H1 (cell line): Measurements from ENCODE around the gene SCNN1B. TPM values are rescaled to one million over a fixed set of nuclear protein-coding genes. Genes with fewer than 3 reads are reported as not detected.

Experiments
- CTCF ChIA-PET: fragments of 300-600 bp; sonication (Branson Sonifier 250); formaldehyde crosslinking; loops from one replicate; lab custom pipeline; 2021; ENCODE audit not compliant: partially characterized antibody; lab: Charles Lee
- POLR2A ChIA-PET: fragments of 300-600 bp; sonication (Branson Sonifier 250); formaldehyde crosslinking; loops from one replicate; lab custom pipeline; 2021; ENCODE audit warnings: inconsistent platforms; ENCODE audit not compliant: partially characterized antibody; lab: Charles Lee
- DNase-seq, 2 experiments: peaks; one replicate each; pipeline versions ENCODE4 v3.0.0 to v3.0.0-alpha.2; 2010 to 2022; ENCODE audit warnings: low spot score in 2 of 2, low read depth in 1 of 2, mixed read lengths in 1 of 2
- FAIRE-seq: peaks from 2 replicates; lab custom pipeline; 2011; peaks lifted over from hg19 to GRCh38; lab: Jason Lieb, UNC
- H2AFZ ChIP-seq: 2 replicates; pipeline ENCODE4 v1.8.1; 2012; ENCODE audit warnings: low read length, inconsistent platforms
- H2AK5ac ChIP-seq: 2 replicates; pipeline ENCODE4 v1.6.1; 2013; ENCODE audit warnings: low read depth, low read length
- H2BK120ac ChIP-seq: replicated peaks from 2 replicates; pipeline ENCODE3; 2013; ENCODE audit warnings: low read depth, low read length, inconsistent platforms
- H2BK12ac ChIP-seq: 2 replicates; pipeline ENCODE4 v1.6.1; 2013; ENCODE audit warnings: low read depth, low read length
- H2BK15ac ChIP-seq: 2 replicates; pipeline ENCODE4 v1.6.1; 2013; ENCODE audit warnings: low read length
- H2BK20ac ChIP-seq: 2 replicates; pipeline ENCODE4 v1.6.1; 2013; ENCODE audit warnings: low read length
- H2BK5ac ChIP-seq: 2 replicates; pipeline ENCODE4 v1.6.1; 2013; ENCODE audit warnings: low read depth, low read length
- H3K14ac ChIP-seq: 2 replicates; pipeline ENCODE4 v1.6.1; 2013; ENCODE audit warnings: inconsistent platforms; ENCODE audit not compliant: insufficient read length
- H3K18ac ChIP-seq: 2 replicates; pipeline ENCODE4 v1.6.1; 2013; ENCODE audit warnings: low read length; ENCODE audit errors: extremely low read depth
- H3K23ac ChIP-seq: 2 replicates; pipeline ENCODE4 v1.6.1; 2013; ENCODE audit warnings: inconsistent platforms; ENCODE audit not compliant: insufficient read length
- H3K23me2 ChIP-seq: 2 replicates; pipeline ENCODE4 v1.6.1; 2013; ENCODE audit warnings: low read depth, low read length
- H3K27ac ChIP-seq: 2 replicates; pipeline ENCODE4 v1.6.1; 2011; ENCODE audit warnings: low read depth, low read length, inconsistent platforms
- H3K27me3 ChIP-seq, 4 experiments: replicated peaks in 1 of 4; 1 replicate in 1 of 4; 2 replicates in 3 of 4; pipeline versions ENCODE4 v1.6.1 to v1.8.1; 2011 to 2013; ENCODE audit warnings: low read length in 3 of 4, mild to moderate bottlenecking in 3 of 4, inconsistent platforms in 2 of 4, mixed read lengths in 2 of 4, moderate library complexity in 1 of 4; ENCODE audit not compliant: control insufficient read depth in 3 of 4, insufficient read depth in 3 of 4; ENCODE audit errors: extremely low read depth in 1 of 4
- H3K36me3 ChIP-seq, 4 experiments: 2 replicates each; pipeline versions ENCODE4 v1.6.1 to v1.8.1; 2011 to 2013; ENCODE audit warnings: mild to moderate bottlenecking in 4 of 4, low read length in 3 of 4, moderate library complexity in 2 of 4, control low read depth in 1 of 4, inconsistent platforms in 1 of 4; ENCODE audit not compliant: insufficient read depth in 4 of 4, control insufficient read depth in 2 of 4
- H3K4ac ChIP-seq: replicated peaks from 2 replicates; pipeline ENCODE3; 2013; ENCODE audit warnings: low read length, low read depth, mixed read lengths, inconsistent platforms; ENCODE audit not compliant: insufficient read length
- H3K4me1 ChIP-seq, 4 experiments: replicated peaks in 1 of 4; 1 replicate in 1 of 4; 2 replicates in 3 of 4; pipeline versions ENCODE4 v1.6.1 to v1.8.1; 2011 to 2013; ENCODE audit warnings: low read length in 3 of 4, inconsistent platforms in 2 of 4, mixed read lengths in 1 of 4; ENCODE audit not compliant: insufficient read depth in 4 of 4, control insufficient read depth in 3 of 4
- H3K4me2 ChIP-seq, 2 experiments: 2 replicates each; pipeline versions ENCODE4 v1.6.1 to v1.8.1; 2011 to 2013; ENCODE audit warnings: low read depth in 2 of 2, low read length in 2 of 2, control low read depth in 1 of 2, inconsistent platforms in 1 of 2, mild to moderate bottlenecking in 1 of 2; ENCODE audit not compliant: insufficient read depth in 1 of 2
- H3K4me3 ChIP-seq, 4 experiments: fragments of 200-600, 300-600 bp in 1 of 4; sonication (generic), shearing (Covaris generic), sonication (Bioruptor Twin) in 1 of 4; 2 replicates each; pipeline versions ENCODE4 v1.5.1 to v1.8.1; 2011 to 2016; ENCODE audit warnings: low read length in 4 of 4, low read depth in 3 of 4, control low read depth in 2 of 4, inconsistent platforms in 2 of 4, mild to moderate bottlenecking in 2 of 4, mixed read lengths in 1 of 4, moderate library complexity in 1 of 4; ENCODE audit not compliant: insufficient read depth in 2 of 4; ENCODE audit errors: extremely low read depth in 1 of 4
- H3K56ac ChIP-seq: replicated peaks from 2 replicates; pipeline ENCODE3; 2013; ENCODE audit warnings: low read depth, mild to moderate bottlenecking, mixed read lengths, low read length, inconsistent platforms; ENCODE audit not compliant: insufficient read length
- H3K79me1 ChIP-seq: 2 replicates; pipeline ENCODE4 v1.6.1; 2013; ENCODE audit warnings: low read depth, low read length, control low read depth
- H3K79me2 ChIP-seq, 2 experiments: 2 replicates each; pipeline versions ENCODE4 v1.6.1 to v1.8.1; 2012 to 2013; ENCODE audit warnings: low read length in 2 of 2, mild to moderate bottlenecking in 2 of 2, inconsistent platforms in 1 of 2; ENCODE audit not compliant: insufficient read depth in 2 of 2, control insufficient read depth in 1 of 2
- H3K9ac ChIP-seq, 4 experiments: replicated peaks in 1 of 4; 1 replicate in 1 of 4; 2 replicates in 3 of 4; pipeline versions ENCODE4 v1.6.1 to v1.8.1; 2011 to 2013; ENCODE audit warnings: low read depth in 3 of 4, low read length in 3 of 4, control low read depth in 2 of 4, mild to moderate bottlenecking in 2 of 4, moderate library complexity in 2 of 4, inconsistent platforms in 1 of 4; ENCODE audit errors: extremely low read depth in 1 of 4
- H3K9me3 ChIP-seq, 2 experiments: 2 replicates each; pipeline versions ENCODE4 v1.6.1 to v1.8.1; 2012 to 2013; ENCODE audit warnings: mild to moderate bottlenecking in 2 of 2, moderate library complexity in 2 of 2, control low read depth in 1 of 2, inconsistent platforms in 1 of 2, low read depth in 1 of 2, low read length in 1 of 2, mixed read lengths in 1 of 2; ENCODE audit not compliant: insufficient read depth in 2 of 2
- H4K20me1 ChIP-seq, 2 experiments: replicated peaks in 1 of 2; 2 replicates each; pipeline versions ENCODE3 to v1.8.1; 2011 to 2013; ENCODE audit warnings: inconsistent platforms in 2 of 2, low read length in 2 of 2, mild to moderate bottlenecking in 1 of 2; ENCODE audit not compliant: insufficient read depth in 2 of 2, control insufficient read depth in 1 of 2
- H4K5ac ChIP-seq: 2 replicates; pipeline ENCODE4 v1.6.1; 2013; ENCODE audit warnings: low read length, low read depth, mixed read lengths, inconsistent platforms; ENCODE audit not compliant: insufficient read length
- H4K8ac ChIP-seq: 2 replicates; pipeline ENCODE4 v1.8.0; 2013; ENCODE audit warnings: mild to moderate bottlenecking, moderate library complexity, low read length, inconsistent platforms; ENCODE audit not compliant: insufficient read depth; ENCODE audit errors: extremely low read depth
- H4K91ac ChIP-seq: replicated peaks from 2 replicates; pipeline ENCODE3; 2013; ENCODE audit warnings: low read length, mixed read lengths, inconsistent platforms; ENCODE audit not compliant: insufficient read length
- CHD2 ChIP-seq: IDR thresholded peaks from 2 replicates; pipeline ENCODE4 v1.6.1; 2012; ENCODE audit warnings: low read length, improper control_type of control experiment
- HDAC2 ChIP-seq, 2 experiments: fragments of 300-600 bp in 1 of 2; sonication (generic) in 1 of 2; IDR thresholded peaks; 2 replicates each; pipeline ENCODE4 v1.6.1; 2011 to 2012; ENCODE audit warnings: low read depth in 2 of 2, low read length in 2 of 2, mild to moderate bottlenecking in 2 of 2, moderate library complexity in 2 of 2, borderline replicate concordance in 1 of 2, inconsistent platforms in 1 of 2
- WGBS, 2 experiments: shearing (Covaris generic) in 1 of 2; methylation state at CpG; one replicate each; pipeline versions ENCODE4 v1.1.6 to v1.1.7; 2013 to 2015; ENCODE audit warnings: low lambda C conversion rate in 2 of 2, mixed read lengths in 2 of 2, inconsistent platforms in 1 of 2, low coverage in 1 of 2, missing lambda C conversion rate in 1 of 2; ENCODE audit not compliant: insufficient replicate concordance in 2 of 2, insufficient coverage in 1 of 2, insufficient read length in 1 of 2; ENCODE audit errors: extremely low coverage in 1 of 2, missing lambda C conversion rate in 1 of 2; 5-methylcytosine and 5-hydroxymethylcytosine counted together
- polyA plus RNA-seq, 7 experiments: library from polyadenylated mRNA; depleted of rRNA in 3 of 7; stranded (reverse) in 5 of 7; unstranded in 2 of 7; fragments of >200 nt in 5 of 7; fragments of 200-250 nt in 2 of 7; gene quantifications; 1 replicate in 5 of 7; 2 replicates in 1 of 7; 4 replicates in 1 of 7; pipeline versions ENCODE4 v1.2.1 to v1.2.3, GENCODE V29; 2011 to 2013; ENCODE audit warnings: missing spikeins in 2 of 7, mixed read lengths in 2 of 7
- total RNA-seq: library from RNA; stranded (reverse); fragmentation: NEBNext Ultra II Directional; extraction: Animal tissue kit (Norgen Biotek cat#: 25700); gene quantifications from 2 replicates; pipeline ENCODE4 v1.2.1, GENCODE V29; 2021

Gene SCNN1B
- total and polyA plus RNA-seq, 2 of the 8 experiments (the other 6 are each of a cell fraction or from before 2014, with no cell fraction given): 0.20 to 0.95 TPM

DNA sequence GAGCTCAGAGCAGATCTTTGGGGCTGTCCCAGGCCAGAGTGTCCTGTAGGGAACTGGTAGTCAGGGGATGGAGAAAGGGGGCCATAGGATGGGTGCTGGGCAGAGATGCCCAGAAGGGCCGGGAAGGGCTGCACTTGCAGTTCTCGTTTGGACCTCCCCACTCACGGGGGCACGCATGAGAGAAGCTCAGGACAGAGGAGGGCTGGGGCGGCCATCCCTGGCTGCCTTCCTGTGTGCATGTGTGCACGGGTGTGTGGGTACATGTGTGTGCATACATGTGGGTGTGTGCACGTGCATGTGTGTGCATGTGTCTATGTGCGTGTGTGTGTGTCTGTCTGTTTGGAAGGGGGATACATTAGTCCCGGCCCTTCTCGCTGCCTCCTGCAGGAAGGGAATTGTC is 77.6 kb downstream of the SCNN1B start:
- Histone ChIP-seq H3K4me3 (no peak overlapping the region), H3K14ac (no peak overlapping the region)
- no peak for FAIRE-seq

More for the DNA sequence above, 77.6 kb downstream of the SCNN1B start:
- Histone ChIP-seq H3K79me1 (no peaks in the 10 kb centered on the region), H3K23me2 (no peaks in the 10 kb centered on the region; the same call in 1 of the 2 replicates), H2BK12ac (0 out of 2 replicates have a peak overlapping the region, but pooled peaks have one; percentile 27), H4K8ac (no peak overlapping the region), H2BK15ac (no peak overlapping the region; the same call in 1 of the 2 replicates), H3K36me3 (no peaks in the 10 kb centered on the region), H3K79me2 (no peaks in the 10 kb centered on the region), H2BK120ac (no peak overlapping the region), H2BK5ac (no peak overlapping the region), H4K5ac (no peak overlapping the region), H3K4ac (no peak overlapping the region), H2AK5ac (no peak overlapping the region), H4K20me1 (no peaks in the 10 kb centered on the region), H3K18ac (no peak overlapping the region), H2BK20ac (no peak overlapping the region; the same call in 1 of the 2 replicates), H3K23ac (no peak overlapping the region), H3K56ac (no peak overlapping the region), H3K9me3 (no peaks in the 10 kb centered on the region), H3K4me1 (peaks cover 0 to 4% (median 1%) of the 10 kb centered on the region in 4 experiments; a peak in 2 of 7 replicates), H2AFZ (no peak overlapping the region), H4K91ac (no peak overlapping the region), H3K4me2 (no peak overlapping the region), H3K27ac (no peak overlapping the region), H3K27me3 (no peaks in the 10 kb centered on the region), H3K9ac (no peak overlapping the region)
- no peak for DNase-seq
- 84% methylated on average over 9 of the region's 10 CpGs; no CpG with 5 or more reads in 1 of the 2 experiments for WGBS, 2 experiments
- no peak for TF ChIP-seq CHD2
- TF ChIP-seq HDAC2 (IDR thresholded peaks at IDR 0.05; ENCODE audit: borderline replicate concordance in 1 of 2, low read depth in 2 of 2, low read length in 2 of 2): no peak
- ChIA-PET POLR2A (interaction anchor here (0.6 kb wide), 1 partner anchor 150 kb away, joined by 3 read pairs; no protein-coding TSS in a partner anchor), CTCF (interaction anchor here (0.6 to 7.4 kb wide), 11 partner anchors 9 to 199 kb away, joined by 3 to 44 read pairs (median 3); no protein-coding TSS in a partner anchor)
